Ishikawa (cell line): ENCODE measurements around the gene GPT2.

Experiments
- EP300 ChIP-seq: IDR thresholded peaks from 2 replicates; pipeline ENCODE4 v1.6.1; 2012; ENCODE audit warnings: borderline replicate concordance
- FOXM1 ChIP-seq: IDR thresholded peaks from 2 replicates; pipeline ENCODE4 v1.6.1; 2012; ENCODE audit warnings: low read depth, borderline replicate concordance
- MAX ChIP-seq: IDR thresholded peaks from 2 replicates; pipeline ENCODE4 v1.6.1; 2012
- NFIC ChIP-seq: IDR thresholded peaks from 2 replicates; pipeline ENCODE4 v1.6.1; 2012
- TAF1 ChIP-seq: IDR thresholded peaks from 2 replicates; pipeline ENCODE4 v1.6.1; 2012; ENCODE audit warnings: low read depth, mild to moderate bottlenecking
- YY1 ChIP-seq: IDR thresholded peaks from 2 replicates; pipeline ENCODE4 v1.6.1; 2012; ENCODE audit warnings: low read depth
- TF ChIP-seq, protein P1 (sequence below): IDR thresholded peaks from 2 replicates; pipeline ENCODE4 v1.6.1; 2012; ENCODE audit warnings: low read depth, mild to moderate bottlenecking

- no peak for TF ChIP-seq NFIC
- no peak for TF ChIP-seq YY1
- no peak for TF ChIP-seq TAF1
- no peak for TF ChIP-seq MAX
- no peak for TF ChIP-seq FOXM1
- no peak for TF ChIP-seq EP300
- TF ChIP-seq, protein P1, sequence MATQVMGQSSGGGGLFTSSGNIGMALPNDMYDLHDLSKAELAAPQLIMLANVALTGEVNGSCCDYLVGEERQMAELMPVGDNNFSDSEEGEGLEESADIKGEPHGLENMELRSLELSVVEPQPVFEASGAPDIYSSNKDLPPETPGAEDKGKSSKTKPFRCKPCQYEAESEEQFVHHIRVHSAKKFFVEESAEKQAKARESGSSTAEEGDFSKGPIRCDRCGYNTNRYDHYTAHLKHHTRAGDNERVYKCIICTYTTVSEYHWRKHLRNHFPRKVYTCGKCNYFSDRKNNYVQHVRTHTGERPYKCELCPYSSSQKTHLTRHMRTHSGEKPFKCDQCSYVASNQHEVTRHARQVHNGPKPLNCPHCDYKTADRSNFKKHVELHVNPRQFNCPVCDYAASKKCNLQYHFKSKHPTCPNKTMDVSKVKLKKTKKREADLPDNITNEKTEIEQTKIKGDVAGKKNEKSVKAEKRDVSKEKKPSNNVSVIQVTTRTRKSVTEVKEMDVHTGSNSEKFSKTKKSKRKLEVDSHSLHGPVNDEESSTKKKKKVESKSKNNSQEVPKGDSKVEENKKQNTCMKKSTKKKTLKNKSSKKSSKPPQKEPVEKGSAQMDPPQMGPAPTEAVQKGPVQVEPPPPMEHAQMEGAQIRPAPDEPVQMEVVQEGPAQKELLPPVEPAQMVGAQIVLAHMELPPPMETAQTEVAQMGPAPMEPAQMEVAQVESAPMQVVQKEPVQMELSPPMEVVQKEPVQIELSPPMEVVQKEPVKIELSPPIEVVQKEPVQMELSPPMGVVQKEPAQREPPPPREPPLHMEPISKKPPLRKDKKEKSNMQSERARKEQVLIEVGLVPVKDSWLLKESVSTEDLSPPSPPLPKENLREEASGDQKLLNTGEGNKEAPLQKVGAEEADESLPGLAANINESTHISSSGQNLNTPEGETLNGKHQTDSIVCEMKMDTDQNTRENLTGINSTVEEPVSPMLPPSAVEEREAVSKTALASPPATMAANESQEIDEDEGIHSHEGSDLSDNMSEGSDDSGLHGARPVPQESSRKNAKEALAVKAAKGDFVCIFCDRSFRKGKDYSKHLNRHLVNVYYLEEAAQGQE: no peak
Observed at GRCh38 chr16:46896314-46896968, 12.3 kb downstream of the GPT2 start.
